ENCODE results near the gene MPPED1. TPM values are rescaled to one million over a fixed set of nuclear protein-coding genes. Genes with fewer than 3 reads are reported as not detected.

Gene MPPED1
- total RNA-seq, 1 donor from 2014 or later = not detected

- H3K36me3 Mint-ChIP-seq (ENCODE audit: low read depth) = peaks cover 2% of the 10 kb centered on the region
- no peak for DNase-seq (ENCODE audit: low spot score)
- H3K27me3 Mint-ChIP-seq (ENCODE audit: low read depth) = peaks cover 57% of the 10 kb centered on the region
- H3K27ac Mint-ChIP-seq (ENCODE audit: unreplicated experiment) = no peak overlapping the region
- H3K9me3 Mint-ChIP-seq (ENCODE audit: low read depth) = no peaks in the 10 kb centered on the region
- TF ChIP-seq CTCF (IDR thresholded peaks at IDR 0.05) = no peak
- peaks cover 25% of the 10 kb centered on the region for H3K4me1 Mint-ChIP-seq (ENCODE audit: low read depth)
- H3K4me3 Mint-ChIP-seq (ENCODE audit: unreplicated experiment) = no peak overlapping the region
Observed at GRCh38 chr22:43381693-43382092, 30.1 kb upstream of the MPPED1 start.

- DNase-seq (ENCODE audit: low spot score) = no peak
- Mint-ChIP-seq H3K4me3 (ENCODE audit: unreplicated experiment) (no peak overlapping the region), H3K4me1 (ENCODE audit: low read depth) (peaks cover 3% of the 10 kb centered on the region), H3K27ac (ENCODE audit: unreplicated experiment) (no peak overlapping the region), H3K36me3 (ENCODE audit: low read depth) (peaks cover 3% of the 10 kb centered on the region), H3K9me3 (ENCODE audit: low read depth) (no peaks in the 10 kb centered on the region), H3K27me3 (ENCODE audit: low read depth) (peaks cover 73% of the 10 kb centered on the region)
- no peak for TF ChIP-seq CTCF (IDR thresholded peaks at IDR 0.05)
Observed at GRCh38 chr22:43384863-43385262, 27.0 kb upstream of the MPPED1 start.

- H3K9me3 Mint-ChIP-seq (ENCODE audit: low read depth) = peaks cover 2% of the 10 kb centered on the region
- H3K36me3 Mint-ChIP-seq (ENCODE audit: low read depth) = peaks cover 4% of the 10 kb centered on the region
- peaks cover 64% of the 10 kb centered on the region for H3K27me3 Mint-ChIP-seq (ENCODE audit: low read depth)
- no peak overlapping the region for H3K27ac Mint-ChIP-seq (ENCODE audit: unreplicated experiment)
- no peak for DNase-seq (ENCODE audit: low spot score)
- H3K4me3 Mint-ChIP-seq (ENCODE audit: unreplicated experiment) = no peak overlapping the region
- TF ChIP-seq CTCF (IDR thresholded peaks at IDR 0.05) = peak; percentile 92
- peaks cover 3% of the 10 kb centered on the region for H3K4me1 Mint-ChIP-seq (ENCODE audit: low read depth)
Observed at GRCh38 chr22:43385770-43386641, 25.8 kb upstream of the MPPED1 start.

GRCh38 chr22:43387815-43388214 lies 24.0 kb upstream of the MPPED1 start:
- no peak for TF ChIP-seq CTCF (IDR thresholded peaks at IDR 0.05)
- H3K4me3 Mint-ChIP-seq (ENCODE audit: unreplicated experiment) = no peak overlapping the region
- H3K27ac Mint-ChIP-seq (ENCODE audit: unreplicated experiment) = no peak overlapping the region
- H3K36me3 Mint-ChIP-seq (ENCODE audit: low read depth) = peaks cover 1% of the 10 kb centered on the region
- peaks cover 53% of the 10 kb centered on the region for H3K27me3 Mint-ChIP-seq (ENCODE audit: low read depth)
- peaks cover 3% of the 10 kb centered on the region for H3K4me1 Mint-ChIP-seq (ENCODE audit: low read depth)
- peaks cover 2% of the 10 kb centered on the region for H3K9me3 Mint-ChIP-seq (ENCODE audit: low read depth)
- DNase-seq (ENCODE audit: low spot score) = no peak

GRCh38 chr22:43388420-43388851 lies 23.4 kb upstream of the MPPED1 start:
- peaks cover 2% of the 10 kb centered on the region for H3K9me3 Mint-ChIP-seq (ENCODE audit: low read depth)
- H3K4me3 Mint-ChIP-seq (ENCODE audit: unreplicated experiment) = no peak overlapping the region
- H3K27ac Mint-ChIP-seq (ENCODE audit: unreplicated experiment) = no peak overlapping the region
- TF ChIP-seq CTCF (IDR thresholded peaks at IDR 0.05) = peak; percentile 95
- peaks cover 1% of the 10 kb centered on the region for H3K36me3 Mint-ChIP-seq (ENCODE audit: low read depth)
- DNase-seq (ENCODE audit: low spot score) = no peak
- H3K27me3 Mint-ChIP-seq (ENCODE audit: low read depth) = peaks cover 51% of the 10 kb centered on the region
- peaks cover 3% of the 10 kb centered on the region for H3K4me1 Mint-ChIP-seq (ENCODE audit: low read depth)

Data from chondrocyte (in vitro differentiated cells).